DND-41 (cell line): ENCODE measurements around the gene STK11IP.

Source experiments
- ATAC-seq: fragments of 200-7000 bp; cut with Tn5 transposase; 3 replicates; pipeline ENCODE4 v1.9.1; 2021; ENCODE audit warnings: low read depth; ENCODE audit not compliant: insufficient read depth
- DNase-seq: peaks from one replicate; pipeline ENCODE4 v3.0.0-alpha.2; 2020
- H2AFZ ChIP-seq: 2 replicates; pipeline ENCODE4 v1.6.0; 2012; ENCODE audit warnings: low read depth, low read length
- H3K27ac ChIP-seq: 2 replicates; pipeline ENCODE4 v1.5.1; 2012; ENCODE audit warnings: low read length, inconsistent platforms
- H3K27me3 ChIP-seq: fragments of 200-600 bp; sonication (generic); 2 replicates; pipeline ENCODE4 v1.6.0; 2012; ENCODE audit warnings: low read length, mild to moderate bottlenecking, inconsistent platforms; ENCODE audit not compliant: insufficient read depth, poor library complexity
- H3K36me3 ChIP-seq: 2 replicates; pipeline ENCODE4 v1.5.1; 2012; ENCODE audit warnings: low read length, inconsistent platforms; ENCODE audit not compliant: insufficient read depth
- H3K4me1 ChIP-seq: 2 replicates; pipeline ENCODE4 v1.5.1; 2012; ENCODE audit warnings: mild to moderate bottlenecking, low read length; ENCODE audit not compliant: insufficient read depth
- H3K4me2 ChIP-seq: 2 replicates; pipeline ENCODE4 v1.6.0; 2012; ENCODE audit warnings: mild to moderate bottlenecking, moderate library complexity, low read length, inconsistent platforms; ENCODE audit not compliant: insufficient read depth
- H3K4me3 ChIP-seq, 2 experiments: fragments of 200-600 bp in 1 of 2; shearing (Covaris generic) in 1 of 2; 2 replicates each; pipeline ENCODE4 v1.5.1; 2012 to 2016; ENCODE audit warnings: inconsistent platforms in 2 of 2, low read length in 2 of 2, mild to moderate bottlenecking in 2 of 2, low read depth in 1 of 2, moderate library complexity in 1 of 2
- H3K79me2 ChIP-seq: 2 replicates; pipeline ENCODE4 v1.6.0; 2012; ENCODE audit warnings: low read length, inconsistent platforms; ENCODE audit not compliant: insufficient read depth
- H3K9ac ChIP-seq: 2 replicates; pipeline ENCODE4 v1.6.0; 2012; ENCODE audit warnings: low read depth, mild to moderate bottlenecking, inconsistent platforms, low read length, moderate library complexity
- H3K9me3 ChIP-seq: 2 replicates; pipeline ENCODE4 v1.5.1; 2012; ENCODE audit warnings: low read length, moderate library complexity, mild to moderate bottlenecking, inconsistent platforms; ENCODE audit not compliant: insufficient read depth, severe bottlenecking
- H4K20me1 ChIP-seq: 2 replicates; pipeline ENCODE4 v1.6.0; 2012; ENCODE audit warnings: low read length; ENCODE audit not compliant: insufficient read depth
- CTCF ChIP-seq: IDR thresholded peaks from 2 replicates; pipeline ENCODE4 v1.5.1; 2012; ENCODE audit warnings: borderline replicate concordance, low read length, moderate library complexity, mild to moderate bottlenecking; ENCODE audit not compliant: poor library complexity, severe bottlenecking; ENCODE audit errors: extremely low read depth
- EZH2 ChIP-seq: IDR thresholded peaks from 3 replicates; pipeline ENCODE4 v1.6.1; 2012; ENCODE audit warnings: borderline replicate concordance, low read depth, mild to moderate bottlenecking, moderate library complexity, low read length, inconsistent platforms; ENCODE audit not compliant: severe bottlenecking

Gene STK11IP

GRCh38 chr2:219643788-219644398 lies 46.2 kb downstream of the STK11IP start:
- Histone ChIP-seq H2AFZ (0 out of 2 replicates have a peak overlapping the region, but pooled peaks have one; percentile 33), H3K4me3 (no peak overlapping the region), H3K9ac (no peak overlapping the region), H3K27ac (no peak overlapping the region), H4K20me1 (0 out of 2 replicates have a peak, but pooled peaks cover 3% of the 10 kb centered on the region), H3K79me2 (no peaks in the 10 kb centered on the region), H3K4me1 (peaks cover 2% of the 10 kb centered on the region; the same call in 1 of the 2 replicates), H3K36me3 (no peaks in the 10 kb centered on the region), H3K4me2 (no peak overlapping the region), H3K9me3 (no peaks in the 10 kb centered on the region), H3K27me3 (peaks cover 8% of the 10 kb centered on the region)
- no peak for TF ChIP-seq CTCF
- TF ChIP-seq EZH2: no peak
- no peak for DNase-seq
- ATAC-seq: no peak

GRCh38 chr2:219644801-219645480 lies 47.3 kb downstream of the STK11IP start:
- Histone ChIP-seq H3K4me1 (peaks cover 2% of the 10 kb centered on the region; the same call in 1 of the 2 replicates), H3K9ac (no peak overlapping the region), H3K9me3 (no peaks in the 10 kb centered on the region), H3K4me2 (no peak overlapping the region), H3K27me3 (peaks cover 12% of the 10 kb centered on the region), H2AFZ (no peak overlapping the region), H3K36me3 (no peaks in the 10 kb centered on the region), H3K79me2 (no peaks in the 10 kb centered on the region), H4K20me1 (0 out of 2 replicates have a peak, but pooled peaks cover 3% of the 10 kb centered on the region), H3K27ac (no peak overlapping the region), H3K4me3 (no peak overlapping the region)
- TF ChIP-seq EZH2 (no peak), CTCF (no peak)
- DNase-seq: no peak
- no peak for ATAC-seq

- Histone ChIP-seq H3K9me3 (no peaks in the 10 kb centered on the region), H3K27me3 (peaks cover 19% of the 10 kb centered on the region), H3K4me2 (no peak overlapping the region), H3K36me3 (no peaks in the 10 kb centered on the region), H3K4me1 (peaks cover 2% of the 10 kb centered on the region; the same call in 1 of the 2 replicates), H3K79me2 (no peaks in the 10 kb centered on the region), H3K4me3 (no peak overlapping the region), H2AFZ (no peak overlapping the region), H4K20me1 (0 out of 2 replicates have a peak, but pooled peaks cover 3% of the 10 kb centered on the region), H3K27ac (no peak overlapping the region), H3K9ac (no peak overlapping the region)
- no peak for ATAC-seq
- TF ChIP-seq EZH2: no peak
- no peak for TF ChIP-seq CTCF
- DNase-seq: no peak
These were observed 48.2 kb downstream of the STK11IP start for GRCh38 chr2:219645631-219646527.
